CD4-positive, alpha-beta T cell treated with Interleukin-21 for 1 hour (primary cell): ENCODE results near the gene RGPD5.
"Not testable (repeated sequence)": the region's sequence is repeated elsewhere in the genome, so short reads cannot be mapped to it uniquely, and the experiment has no call there.

Source experiments
- DNase-seq: peaks from one replicate; pipeline ENCODE4 v3.0.0-alpha.2; 2020

Gene RGPD5

DNA sequence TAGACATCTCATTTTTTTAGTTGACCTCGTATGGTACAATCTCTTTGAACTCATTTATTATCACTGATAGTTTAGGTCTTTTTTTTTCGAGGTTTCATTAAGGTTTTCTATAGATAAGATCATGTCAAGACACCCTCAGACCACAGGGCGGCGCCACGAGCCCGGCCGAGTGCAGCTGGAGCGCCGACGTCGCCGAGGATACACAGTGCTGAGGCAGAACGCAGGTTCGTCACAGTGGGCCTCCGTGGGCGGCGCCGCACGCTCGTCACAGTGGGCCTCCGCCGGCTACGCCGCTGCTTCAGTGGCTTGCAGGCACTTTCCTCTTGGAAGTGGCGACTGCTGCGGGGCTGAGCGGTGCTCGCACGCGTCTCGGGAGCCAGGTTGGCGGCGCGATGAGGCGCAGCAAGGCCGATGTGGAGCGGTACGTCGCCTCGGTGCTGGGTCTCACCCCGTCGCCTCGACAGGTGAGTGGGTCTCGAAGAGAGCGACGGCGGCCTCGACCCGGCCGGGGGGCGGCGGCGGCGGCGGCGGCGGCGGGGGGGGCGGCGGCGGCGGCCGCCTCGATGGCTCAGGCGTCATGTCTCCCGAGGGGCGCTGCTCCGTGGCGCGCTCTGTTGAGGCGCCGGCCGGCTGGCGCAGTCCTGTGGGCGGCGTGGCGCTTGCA, at the start of gene RGPD5:
Gene RGPD5 (plus strand): TSS at position 232 of the 664 bp plus-strand sequence. CDS start 161 bp downstream, at position 393.
- DNase-seq: not testable (repeated sequence)

DNA sequence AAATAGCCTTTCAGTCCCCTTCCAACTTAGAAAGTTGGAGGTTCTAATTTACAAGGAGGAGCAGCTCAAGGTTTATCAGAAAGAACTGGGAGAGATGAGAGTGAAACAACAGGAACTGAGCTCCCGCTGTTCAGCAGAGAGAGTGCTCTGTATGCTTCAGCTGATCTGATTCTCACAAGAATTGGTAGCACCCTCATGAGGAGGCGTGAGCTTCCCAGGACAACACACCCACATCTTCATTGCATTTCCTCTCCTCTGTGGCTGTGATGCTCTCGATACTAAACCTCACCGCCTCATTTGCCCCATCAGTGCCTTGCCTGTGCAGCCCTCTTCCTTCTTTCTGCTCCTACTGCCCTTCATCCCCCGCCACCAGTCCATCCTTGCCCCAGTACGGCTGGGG, 42.5 kb upstream of the RGPD5 start:
- not testable (repeated sequence) for DNase-seq

DNA sequence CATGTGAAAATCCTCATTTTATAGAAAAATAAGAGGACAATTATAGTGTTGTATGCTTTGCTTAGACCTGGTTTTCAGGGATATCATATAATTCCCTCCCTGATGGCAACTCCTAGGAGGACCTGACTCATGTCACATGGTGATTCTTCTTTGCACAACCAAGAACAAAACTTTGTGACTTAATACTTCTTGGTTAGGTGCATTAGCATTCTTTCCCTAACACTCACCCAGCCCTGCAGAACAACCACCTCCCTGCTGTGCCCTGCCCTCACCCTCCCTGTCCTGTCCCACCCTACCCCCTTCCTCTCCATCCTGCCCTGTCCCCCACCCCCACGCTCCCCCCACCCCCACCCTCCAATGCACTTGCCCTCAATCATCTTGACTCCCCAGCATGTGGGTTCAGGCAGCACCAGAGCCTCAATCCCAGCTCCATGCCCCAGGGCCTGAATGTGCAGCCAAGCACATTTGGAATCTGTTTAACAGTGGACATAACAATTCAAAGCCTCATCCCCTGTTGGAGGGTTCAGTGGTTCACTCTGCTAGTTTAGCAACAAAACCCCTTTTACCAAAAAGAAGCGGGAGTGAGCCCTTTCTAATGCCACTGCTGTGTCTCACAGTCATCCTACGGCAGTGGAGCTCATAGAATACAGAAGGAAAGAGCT, 36.8 kb upstream of the RGPD5 start:
- DNase-seq: not testable (repeated sequence)

DNA sequence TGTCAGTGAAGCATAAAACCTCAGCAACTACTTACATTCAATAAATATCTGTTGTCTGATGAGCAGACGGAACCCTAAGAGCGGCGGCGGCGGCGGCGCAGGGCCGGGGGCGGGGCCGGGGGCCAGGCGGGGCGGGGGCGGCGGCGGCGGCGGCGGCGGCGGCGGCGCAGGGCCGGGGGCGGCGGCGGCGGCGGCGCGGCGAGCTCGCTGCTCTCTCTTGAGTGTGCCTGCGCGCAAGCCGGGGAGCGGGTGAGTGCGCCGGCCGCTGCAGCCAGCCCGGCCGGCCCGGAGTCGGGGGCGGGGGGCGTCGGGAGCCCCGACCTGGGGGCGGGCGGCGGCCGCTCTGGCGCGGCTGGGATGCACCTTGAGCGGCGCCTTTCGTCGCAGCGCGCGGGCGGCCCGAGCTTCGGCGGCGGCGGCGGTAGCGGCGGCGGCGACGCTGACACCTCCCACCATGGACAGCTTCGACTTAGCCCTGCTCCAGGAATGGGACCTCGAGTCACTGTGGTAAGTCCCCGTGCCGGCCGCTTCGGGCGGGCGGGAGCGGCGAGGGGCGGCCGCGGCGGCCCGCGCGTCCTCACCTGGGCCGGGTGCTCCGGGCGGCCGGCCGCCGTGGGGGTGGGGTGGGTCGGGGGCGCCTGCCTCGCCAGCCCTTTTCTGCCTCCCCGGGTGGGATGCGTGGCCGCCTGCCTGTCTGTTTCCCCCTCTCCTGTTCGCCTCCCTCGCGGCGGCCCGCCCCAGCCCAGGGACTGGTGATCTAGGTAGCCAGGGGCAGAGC, 33.7 kb upstream of the RGPD5 start:
- not testable (repeated sequence) for DNase-seq

DNA sequence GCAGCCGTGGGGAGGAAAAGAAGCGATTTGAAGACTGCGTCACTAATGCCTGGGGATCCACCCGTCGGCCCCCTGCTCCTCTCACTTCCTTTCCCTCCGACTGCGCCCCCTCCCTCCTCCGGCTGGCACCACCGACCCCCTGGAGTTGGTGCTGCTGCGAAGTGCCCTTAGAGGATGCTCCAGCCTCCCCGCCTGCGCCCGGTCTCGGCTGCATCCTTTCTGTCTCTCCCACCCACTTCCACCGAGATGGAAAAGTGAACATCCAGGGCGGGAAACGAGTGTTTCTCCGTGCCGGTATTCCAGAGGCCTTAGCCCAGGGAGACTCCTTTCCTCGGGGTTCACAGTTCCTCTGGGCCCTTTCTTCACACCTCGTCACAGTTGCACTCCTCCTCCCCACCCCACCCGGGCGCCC, 33.1 kb upstream of the RGPD5 start:
- DNase-seq: not testable (repeated sequence)

DNA sequence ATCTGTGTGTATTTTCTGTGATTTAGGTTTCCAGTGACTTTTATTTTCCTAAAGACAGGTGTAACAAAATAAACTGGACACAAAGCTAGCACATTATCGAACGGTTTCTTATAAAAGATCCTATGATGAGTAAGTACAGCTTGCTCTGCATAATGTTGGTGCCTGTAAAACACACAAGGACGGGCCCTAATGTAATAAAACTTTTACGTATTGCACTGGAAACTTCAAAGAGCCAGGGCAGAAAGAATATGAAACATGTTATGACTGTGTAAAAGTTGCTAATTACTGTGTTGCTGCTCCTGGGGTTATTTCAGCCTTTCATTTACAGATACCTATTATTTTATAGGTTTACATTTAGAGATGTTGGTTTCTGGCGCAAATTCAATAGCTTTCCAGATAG, 32.1 kb upstream of the RGPD5 start:
- not testable (repeated sequence) for DNase-seq

DNA sequence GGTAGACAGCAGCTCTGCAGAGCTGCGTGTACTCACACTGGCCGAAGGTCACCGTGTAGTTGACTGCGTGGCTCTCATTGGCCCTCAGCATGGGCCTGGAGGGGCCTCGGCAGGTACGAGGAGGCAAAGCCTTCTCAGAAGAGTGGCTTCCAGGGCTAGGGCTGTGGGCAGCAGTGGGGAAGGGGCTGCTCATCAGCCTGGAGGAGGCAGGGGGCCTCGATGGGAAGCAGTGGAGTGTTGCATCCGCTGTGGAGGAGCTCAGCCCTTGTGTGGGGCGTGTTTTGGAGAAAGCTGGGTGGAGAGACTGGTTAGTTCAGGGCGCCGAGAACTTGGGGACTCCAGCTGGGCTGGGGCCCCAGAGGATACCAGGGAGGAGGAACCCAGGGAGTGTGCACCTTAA, 28.0 kb upstream of the RGPD5 start:
- DNase-seq: not testable (repeated sequence)

DNA sequence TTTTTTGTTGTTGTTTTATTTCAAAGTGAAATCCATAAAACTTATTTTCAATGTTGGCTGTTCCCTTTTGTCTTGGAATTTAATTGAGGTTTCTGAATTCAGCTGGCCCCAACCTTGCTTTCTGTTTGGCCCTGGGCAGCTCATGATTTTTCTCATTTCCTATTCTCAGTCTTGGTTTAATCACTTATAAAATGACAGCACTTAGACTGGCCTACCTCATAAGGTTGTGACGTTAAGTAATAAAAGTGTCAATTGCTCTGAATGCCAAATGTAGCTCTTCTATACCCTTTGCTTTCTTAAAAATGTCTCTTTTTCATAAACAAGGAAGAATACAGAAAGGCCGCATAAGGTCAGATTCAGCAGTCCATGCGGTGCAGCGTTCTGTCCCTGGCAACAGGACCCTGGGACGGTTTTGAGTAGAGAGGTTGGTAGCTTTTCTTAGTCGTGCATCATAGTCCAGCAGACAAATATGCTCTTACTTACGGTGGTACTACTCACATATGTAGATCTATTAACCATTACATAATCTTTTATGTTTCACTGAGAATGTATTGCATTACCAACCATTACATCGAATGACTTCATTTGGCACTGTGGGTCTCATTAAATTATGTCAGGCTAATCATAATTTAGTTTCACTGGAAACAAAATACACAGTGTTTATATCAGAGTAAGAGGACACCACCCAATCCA, 27.1 kb upstream of the RGPD5 start:
- DNase-seq: not testable (repeated sequence)

DNA sequence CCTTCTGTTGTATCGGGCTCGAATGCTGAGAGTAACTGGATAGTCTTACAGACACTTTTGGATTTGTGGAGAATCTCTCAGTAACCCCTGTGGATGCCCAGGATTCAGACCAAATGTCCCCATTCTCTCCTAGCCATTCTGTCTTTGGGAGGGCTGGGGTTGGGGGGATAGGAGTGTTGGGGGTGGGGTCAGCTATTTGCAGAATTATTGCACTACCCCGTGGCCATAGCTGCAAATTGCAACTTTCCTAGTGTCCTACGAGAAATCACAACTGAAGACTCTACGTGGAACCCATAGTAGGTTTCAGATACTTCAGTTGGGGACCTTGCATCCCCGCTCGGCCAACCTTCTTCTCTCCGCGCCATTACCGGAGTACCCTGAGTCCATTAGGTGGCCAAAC, 25.2 kb upstream of the RGPD5 start:
- DNase-seq: not testable (repeated sequence)

DNA sequence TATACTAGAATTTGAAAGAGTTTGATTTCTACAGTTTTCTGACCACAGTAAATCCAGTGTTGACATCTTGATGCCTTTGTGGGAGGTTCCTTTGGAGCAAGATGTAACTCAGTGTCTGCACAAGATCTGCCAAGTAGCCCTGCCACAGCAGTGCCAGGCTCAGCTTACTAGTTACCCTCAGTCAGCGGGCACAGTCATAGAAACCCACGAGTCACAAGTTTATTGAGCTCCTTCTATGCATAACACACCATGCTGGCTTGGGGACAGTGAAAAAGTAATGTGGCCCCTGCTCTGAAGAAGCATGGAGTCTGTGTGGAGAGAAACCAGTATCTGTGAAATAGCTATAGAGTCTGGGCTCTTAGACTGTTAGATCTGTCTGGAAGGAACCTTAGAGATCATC, 15.0 kb upstream of the RGPD5 start:
- not testable (repeated sequence) for DNase-seq

DNA sequence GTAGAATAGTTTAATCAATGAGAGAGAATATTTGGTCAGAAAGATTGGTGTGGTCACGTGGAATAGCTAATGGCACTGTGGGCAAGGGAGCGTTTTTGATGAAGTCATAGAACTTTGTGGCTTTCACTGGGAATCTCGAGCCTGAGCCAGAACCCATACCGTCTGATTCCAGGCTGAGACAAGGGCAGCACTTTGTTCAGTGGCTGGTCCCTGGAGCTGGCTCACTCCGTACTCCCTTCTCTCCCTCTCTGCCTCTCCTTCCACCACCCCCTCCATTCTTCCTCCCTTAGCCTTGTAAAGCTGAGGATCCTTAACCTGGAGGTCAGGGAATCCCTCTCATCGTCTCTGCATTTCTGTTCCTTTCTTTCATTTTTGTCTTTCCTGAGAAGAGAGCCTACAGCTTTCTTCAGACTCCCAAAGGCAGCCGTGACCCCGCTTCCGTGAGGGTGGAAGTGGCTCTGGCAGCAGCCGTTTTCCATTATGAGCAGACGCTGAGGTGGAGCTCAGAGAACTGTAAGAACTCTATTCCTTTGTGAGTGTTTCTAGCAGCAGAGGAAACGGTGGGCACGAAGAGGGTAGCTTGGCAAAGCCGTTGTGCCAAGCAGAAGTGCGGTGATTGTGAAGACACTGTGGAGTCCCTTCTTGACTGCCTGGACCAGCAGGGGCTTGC, 12.8 kb upstream of the RGPD5 start:
- DNase-seq: not testable (repeated sequence)

DNA sequence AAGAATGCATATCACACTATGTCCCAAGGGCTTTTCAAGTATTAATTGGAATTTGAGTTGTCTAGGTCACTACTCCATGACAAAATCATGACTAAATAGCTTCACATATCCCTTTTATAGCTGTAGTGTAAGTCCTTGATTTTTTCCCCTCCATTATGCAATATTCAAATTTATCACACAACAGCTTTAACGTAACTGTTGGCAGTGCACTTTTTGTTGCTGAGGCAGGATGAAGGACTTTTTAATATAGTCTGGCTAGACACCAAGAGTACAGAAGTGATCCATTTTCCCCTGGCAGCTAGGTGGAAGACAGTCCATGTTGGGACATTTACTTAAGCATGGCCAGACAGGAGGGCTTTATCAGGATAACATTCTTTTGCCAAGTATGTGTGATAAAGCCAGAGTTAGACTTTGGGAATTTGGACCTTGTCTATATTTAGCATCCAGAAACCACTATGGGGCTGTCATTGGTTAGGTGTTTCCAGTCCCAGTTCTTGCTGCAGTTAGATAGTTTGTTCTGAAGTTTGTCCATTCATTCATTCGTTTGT, 11.6 kb upstream of the RGPD5 start:
- not testable (repeated sequence) for DNase-seq

DNA sequence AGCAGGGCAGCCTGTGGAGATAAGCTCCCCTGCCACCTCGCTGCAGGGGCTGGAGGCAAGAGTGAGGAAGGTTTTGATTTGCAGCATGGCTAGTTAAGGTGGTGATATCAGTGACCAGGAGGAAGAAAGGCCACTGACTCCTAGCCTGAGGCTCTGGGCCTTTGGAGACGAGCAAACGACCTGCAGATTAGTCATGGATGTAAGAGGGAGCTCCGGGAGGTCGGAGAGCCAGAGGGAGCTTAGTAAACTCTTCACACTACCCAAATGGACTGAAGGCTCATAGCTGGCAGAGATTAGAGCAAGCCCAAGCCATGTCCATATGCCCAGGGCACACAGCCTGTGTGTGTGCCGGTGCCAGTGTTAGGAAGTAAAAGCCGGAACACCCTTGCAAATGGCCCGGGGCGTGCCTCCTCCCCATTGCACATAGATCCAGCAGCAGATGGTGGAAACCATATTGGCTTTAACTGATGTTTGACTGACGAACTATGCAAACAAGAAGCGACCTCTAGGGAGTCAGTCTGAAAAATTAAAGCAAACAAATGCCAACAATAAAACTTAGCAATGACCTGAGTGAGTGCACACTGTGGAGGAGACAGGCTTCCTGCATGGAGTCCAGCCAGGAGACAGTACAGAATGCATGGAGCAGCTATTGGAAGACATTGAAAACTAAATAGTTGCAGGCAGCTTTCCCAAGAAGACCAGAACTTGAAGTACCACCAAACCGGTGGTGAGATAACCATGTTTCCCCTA, 2.4 kb upstream of the RGPD5 start:
- DNase-seq: not testable (repeated sequence)

DNA sequence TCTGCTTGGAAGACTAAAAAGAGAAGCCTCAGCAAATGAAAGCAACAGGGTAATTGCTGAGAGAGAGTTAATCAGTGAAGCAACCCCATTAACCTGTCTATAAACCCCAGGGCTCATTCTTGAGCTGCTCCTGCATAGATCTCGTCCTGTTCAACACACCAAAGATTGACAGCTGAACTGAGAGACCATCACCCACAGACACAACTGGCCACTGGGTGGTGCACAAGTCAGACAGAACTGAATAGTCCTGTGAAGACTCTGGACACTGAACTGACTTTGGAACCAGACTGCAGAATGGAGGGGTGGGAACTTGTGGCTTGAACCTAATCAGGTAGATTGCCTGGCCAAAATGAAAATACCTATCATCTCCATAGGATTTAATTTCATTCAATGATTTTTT, 1.4 kb upstream of the RGPD5 start:
- DNase-seq: not testable (repeated sequence)

DNA sequence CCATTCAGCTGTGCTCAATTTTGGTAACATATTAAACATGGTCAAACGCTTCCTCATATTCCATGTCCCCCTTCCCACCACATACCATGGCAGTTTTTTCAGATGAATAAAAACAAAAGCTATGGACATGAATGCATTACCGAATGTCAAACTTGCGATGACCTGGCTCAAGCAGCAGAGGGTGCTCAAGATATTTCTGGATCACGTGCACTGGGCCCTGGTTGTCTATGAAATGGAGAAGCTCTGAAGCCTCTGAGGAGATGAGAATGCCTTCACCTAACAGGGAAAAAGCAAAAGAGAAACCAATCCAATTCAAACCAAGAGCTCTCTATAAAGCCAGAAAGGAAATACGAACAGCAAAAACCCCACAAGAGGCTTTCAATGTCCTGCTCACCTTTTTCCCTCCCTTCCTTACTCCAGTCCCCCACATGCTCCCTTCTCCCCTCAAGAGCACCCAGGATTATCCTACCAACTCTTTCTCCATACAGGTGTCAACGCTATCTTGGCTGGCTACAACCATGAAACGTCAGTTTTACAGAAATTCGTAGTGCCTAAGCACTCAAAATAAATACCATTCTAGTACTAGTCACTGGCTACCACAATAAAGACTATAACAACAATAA, 77.1 kb downstream of the RGPD5 start:
- not testable (repeated sequence) for DNase-seq

DNA sequence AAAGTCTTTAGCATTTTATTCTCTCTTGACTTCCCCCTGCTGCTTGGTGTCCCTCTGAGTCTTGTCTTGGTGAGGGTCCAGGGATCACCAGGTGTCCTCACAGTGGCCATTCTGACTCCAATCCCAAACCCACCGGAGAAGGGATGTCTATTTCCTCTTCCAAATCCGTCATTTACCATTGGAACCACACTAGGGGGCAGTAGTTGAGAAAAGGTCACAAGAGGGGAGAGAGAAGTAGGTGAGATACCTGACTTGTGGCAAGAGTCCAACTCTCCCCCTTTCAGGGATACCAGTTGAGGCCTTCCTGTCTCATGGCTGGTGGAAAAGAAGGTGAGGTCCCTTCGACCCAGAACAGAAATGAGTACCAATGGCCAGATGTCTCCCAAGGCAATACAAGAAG, 82.5 kb downstream of the RGPD5 start:
- not testable (repeated sequence) for DNase-seq

DNA sequence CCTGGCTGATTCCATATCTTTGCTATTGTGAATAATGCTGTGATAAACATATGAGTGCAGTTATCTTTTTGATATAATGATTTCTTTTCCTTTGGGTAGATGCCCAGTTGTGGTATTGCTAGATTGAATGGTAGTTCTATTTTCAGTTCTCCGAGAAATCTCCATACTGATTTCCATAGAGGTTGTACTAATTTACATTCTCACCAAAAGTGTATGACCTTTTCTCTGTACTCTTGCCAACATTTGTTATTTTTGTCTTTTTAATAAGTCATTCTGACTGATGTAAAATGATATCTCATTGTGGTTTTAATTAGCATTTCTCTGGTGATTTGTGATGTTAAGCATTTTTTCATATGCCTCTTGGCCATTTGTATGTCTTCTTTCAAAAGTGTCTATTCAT, 88.0 kb downstream of the RGPD5 start:
- not testable (repeated sequence) for DNase-seq

DNA sequence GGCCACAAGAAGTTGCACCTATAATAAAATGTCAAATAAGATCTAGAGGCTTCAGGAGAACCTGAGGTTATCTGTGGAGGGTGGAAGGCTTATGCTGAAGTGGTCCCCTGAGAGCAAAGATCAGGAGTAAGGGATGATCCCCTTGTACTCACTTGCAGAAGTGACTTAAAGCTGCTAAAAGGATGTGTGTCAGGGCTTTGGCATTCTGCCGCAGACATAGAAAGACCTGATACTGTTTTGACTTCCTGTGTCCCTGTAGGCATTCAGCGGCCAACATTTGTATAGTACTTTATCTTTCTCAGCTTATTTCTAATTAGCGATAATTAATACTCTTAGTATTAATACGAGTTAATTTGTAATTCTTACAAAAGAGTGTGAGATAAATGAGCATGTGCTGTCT, 94.3 kb downstream of the RGPD5 start:
- not testable (repeated sequence) for DNase-seq

DNA sequence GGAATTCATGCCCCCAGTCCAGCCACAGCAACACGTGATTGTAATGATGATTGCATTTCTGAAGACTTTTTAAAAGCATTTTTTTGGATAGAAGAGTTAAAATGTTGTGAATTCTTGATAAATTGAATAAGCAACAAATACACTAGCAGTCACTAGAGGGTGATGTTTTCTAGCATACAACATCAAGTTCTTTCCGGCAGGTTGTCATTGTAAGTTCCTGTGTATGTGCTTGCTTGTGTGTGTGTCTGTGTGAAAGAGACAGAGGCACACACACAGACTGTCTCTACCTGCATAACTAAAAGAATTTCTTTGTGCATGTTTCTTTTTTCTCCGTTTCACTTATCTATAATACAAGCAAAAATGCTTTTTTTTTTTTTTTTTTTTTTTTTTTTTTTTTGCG, 95.8 kb downstream of the RGPD5 start:
- not testable (repeated sequence) for DNase-seq

DNA sequence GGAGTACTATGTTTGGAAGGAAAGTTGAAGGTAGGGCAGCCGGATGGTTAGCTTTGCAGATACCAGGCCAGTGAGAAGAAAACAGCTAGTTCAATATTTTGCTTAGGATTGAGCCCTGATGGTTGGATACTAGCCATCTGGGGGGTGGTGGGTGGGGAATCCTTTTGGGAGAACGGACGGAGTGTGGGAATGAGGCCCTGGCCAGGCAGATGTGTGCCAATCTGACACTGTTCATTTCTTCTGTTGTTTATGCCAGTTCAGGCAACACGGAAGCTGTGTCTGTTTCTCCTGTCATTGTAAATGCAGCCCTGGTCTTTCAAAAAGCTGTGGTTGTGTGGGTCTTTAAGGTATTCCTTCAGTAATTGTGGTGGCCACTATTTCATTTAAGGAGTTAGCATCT, 96.9 kb downstream of the RGPD5 start:
- DNase-seq: not testable (repeated sequence)

DNA sequence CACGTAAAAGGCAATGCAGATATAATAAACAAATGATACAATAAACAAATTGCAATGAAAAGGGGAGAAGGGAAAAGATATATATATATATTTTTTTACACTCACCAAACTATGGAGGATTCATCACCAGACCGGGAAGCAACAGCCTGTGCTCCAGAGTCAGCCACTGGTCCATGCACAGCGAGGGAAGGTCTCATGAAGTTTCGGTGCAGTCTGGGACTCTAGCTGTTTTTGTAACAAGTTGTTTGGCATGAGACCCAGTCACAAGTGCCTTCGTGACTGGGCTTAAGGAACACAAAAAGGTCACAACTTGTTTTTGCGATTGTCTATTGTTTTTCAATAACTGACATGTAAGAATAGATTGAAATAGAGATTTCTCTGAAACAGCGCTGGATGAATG, 99.6 kb downstream of the RGPD5 start:
- not testable (repeated sequence) for DNase-seq
